ENCODE measurements around the gene RPS29.
A peak's percentile ranks its signal among the peaks of the same experiment; 100 is the strongest.
"Not testable (repeated sequence)": the region's sequence is repeated elsewhere in the genome, so short reads cannot be mapped to it uniquely, and the experiment has no call there.

The RPS29 gene

DNA sequence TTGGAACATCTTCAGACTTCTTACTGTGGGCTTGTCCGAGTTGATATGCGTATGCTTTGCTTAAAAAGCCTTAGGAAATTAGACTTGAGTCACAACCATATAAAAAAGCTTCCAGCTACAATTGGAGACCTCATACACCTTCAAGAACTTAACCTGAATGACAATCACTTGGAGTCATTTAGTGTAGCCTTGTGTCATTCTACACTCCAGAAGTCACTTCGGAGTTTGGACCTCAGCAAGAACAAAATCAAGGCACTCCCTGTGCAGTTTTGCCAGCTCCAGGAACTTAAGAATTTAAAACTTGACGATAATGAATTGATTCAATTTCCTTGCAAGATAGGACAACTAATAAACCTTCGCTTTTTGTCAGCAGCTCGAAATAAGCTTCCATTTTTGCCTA is 21.4 kb upstream of the RPS29 start:
- DNase-seq (ENCODE audit: low read depth, low spot score), result no peak
- no peak overlapping the region for H3K4me3 ChIP-seq (ENCODE audit: low read length)

DNA sequence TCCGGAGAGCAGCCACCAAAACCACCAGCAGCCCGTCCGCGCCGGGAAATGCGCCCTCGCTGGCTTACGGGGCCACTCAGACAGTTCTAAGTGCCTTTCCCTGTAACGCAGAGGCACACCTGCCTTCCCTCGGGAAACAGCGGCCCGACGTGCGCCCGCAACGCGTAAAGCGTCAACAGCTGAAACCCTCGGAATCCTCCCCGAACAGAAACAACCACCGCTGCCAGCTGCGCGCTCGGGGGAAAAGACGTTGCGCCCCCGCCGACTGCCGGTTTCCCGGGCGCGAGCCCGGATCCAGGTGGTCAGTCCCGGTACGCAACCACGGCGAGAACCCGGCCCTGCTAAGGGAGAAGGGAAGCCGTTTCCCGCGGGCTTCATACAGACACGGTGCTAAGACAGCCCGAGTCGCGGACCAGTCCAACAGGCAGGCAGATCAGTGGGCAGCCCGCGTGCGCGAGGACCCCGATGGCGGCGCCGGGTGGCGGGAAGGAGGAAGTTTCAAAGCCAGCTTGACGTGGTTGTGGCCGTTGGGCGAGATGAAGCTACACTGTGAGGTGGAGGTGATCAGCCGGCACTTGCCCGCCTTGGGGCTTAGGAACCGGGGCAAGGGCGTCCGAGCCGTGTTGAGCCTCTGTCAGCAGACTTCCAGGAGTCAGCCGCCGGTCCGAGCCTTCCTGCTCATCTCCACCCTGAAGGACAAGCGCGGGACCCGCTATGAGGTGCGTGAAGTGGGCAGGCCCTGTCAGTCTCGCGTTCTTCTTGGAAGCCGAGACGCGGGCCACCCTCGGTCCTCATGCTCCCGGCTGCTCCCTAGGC is 12.5 kb upstream of the RPS29 start, which contains the start of gene LRR1:
Gene LRR1 (plus strand): TSS at position 456 of the 816 bp plus-strand sequence. CDS start 81 bp downstream, at position 537.
- peak; percentile 83 for DNase-seq (ENCODE audit: low read depth, low spot score)
- peak within 1 kb of the TSS; percentile 98 for H3K4me3 ChIP-seq (ENCODE audit: low read length)

DNA sequence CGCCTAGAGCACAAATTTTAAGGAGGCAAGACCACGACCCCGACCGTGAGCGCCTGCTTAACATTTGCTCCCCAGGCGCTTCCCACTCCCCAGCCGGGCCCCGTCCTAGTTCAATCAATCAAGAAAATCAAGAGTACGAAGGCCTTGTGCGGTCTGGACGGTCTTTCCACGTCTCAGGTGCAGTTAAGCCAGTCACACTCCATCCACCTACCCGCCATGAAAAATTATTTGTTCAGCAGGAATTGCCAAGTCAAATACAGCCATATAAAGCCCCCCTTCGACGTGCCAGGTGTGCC is 12.0 kb upstream of the RPS29 start:
- H3K4me3 ChIP-seq (ENCODE audit: low read length), result peak overlapping the region; percentile 98

DNA sequence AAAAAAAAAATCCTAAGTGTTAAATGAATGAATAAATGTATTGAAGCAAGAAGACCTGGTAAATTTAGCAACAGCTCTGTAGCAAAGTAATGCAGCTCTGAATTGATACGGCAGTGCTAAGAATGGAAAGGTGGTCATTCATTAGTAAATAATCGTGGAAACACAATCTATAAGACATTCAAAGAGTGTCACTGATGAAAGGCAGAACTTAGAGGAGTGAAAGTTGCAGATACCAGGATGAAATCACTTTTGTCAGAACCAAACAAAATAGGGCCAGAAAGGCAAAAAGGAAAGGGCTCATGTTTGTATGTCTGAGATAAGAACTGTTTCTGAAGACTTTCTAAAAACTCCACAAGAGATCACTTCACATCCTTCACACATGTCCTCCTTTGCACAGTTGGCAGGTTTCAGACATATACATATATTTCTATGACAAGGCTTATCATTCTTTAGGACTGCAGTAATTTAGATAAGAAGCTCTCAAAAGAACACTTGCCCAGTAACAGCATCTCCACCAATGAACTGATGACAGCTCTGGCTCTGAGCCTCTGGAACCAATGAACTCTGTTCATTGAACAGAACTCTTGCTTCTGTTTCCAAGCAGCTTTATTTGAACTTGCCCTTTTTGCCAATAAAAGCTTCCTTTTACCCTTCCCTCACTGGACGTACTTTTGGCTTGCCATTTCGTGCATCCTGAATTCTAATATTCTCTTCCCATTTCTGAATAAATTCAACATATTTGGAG is 8.3 kb upstream of the RPS29 start:
- no peak overlapping the region for H3K4me3 ChIP-seq (ENCODE audit: low read length)
- DNase-seq (ENCODE audit: low read depth, low spot score), result peak; percentile 48

More for the DNA sequence above, 12.0 kb upstream of the RPS29 start:
- no peak for DNase-seq (ENCODE audit: low read depth, low spot score)

DNA sequence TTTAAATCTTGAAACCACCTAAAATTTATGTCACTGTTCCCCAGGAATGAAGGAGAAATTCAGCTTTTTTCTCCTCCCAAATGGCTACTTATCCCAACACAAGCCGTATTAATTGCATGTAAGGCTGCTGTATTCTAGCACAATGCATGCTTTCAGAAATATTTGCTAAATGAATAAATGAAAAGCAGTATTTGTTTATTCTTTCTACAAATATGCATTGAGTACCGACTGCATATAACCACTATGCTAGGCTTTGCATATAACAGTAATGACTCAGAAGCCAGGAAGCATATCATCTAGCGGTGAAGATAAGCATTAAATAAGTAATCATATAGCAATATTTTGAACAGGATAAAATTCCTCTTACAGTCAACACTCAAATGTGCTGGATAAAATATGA is 6.8 kb upstream of the RPS29 start:
- no peak overlapping the region for H3K4me3 ChIP-seq (ENCODE audit: low read length)
- no peak for DNase-seq (ENCODE audit: low read depth, low spot score)

DNA sequence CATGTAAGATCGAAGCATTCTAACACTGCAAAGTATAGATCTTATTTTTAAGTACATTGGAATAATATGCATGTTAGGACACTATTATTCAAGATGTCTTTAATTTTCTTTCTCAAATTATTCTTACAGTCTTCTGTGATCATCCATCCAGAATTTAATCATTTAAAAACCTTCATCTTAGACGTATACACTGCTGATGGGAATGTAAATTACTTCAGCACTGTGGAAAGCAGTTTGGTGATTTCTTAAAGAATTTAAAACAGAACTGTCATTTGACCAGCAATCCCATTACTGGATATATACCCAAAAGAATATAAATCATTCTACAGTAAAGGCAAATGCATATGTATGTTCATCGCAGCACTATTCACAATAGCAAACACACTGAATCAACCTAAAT is 3.2 kb upstream of the RPS29 start:
- no peak overlapping the region for H3K4me3 ChIP-seq (ENCODE audit: low read length)
- DNase-seq (ENCODE audit: low read depth, low spot score), result no peak

DNA sequence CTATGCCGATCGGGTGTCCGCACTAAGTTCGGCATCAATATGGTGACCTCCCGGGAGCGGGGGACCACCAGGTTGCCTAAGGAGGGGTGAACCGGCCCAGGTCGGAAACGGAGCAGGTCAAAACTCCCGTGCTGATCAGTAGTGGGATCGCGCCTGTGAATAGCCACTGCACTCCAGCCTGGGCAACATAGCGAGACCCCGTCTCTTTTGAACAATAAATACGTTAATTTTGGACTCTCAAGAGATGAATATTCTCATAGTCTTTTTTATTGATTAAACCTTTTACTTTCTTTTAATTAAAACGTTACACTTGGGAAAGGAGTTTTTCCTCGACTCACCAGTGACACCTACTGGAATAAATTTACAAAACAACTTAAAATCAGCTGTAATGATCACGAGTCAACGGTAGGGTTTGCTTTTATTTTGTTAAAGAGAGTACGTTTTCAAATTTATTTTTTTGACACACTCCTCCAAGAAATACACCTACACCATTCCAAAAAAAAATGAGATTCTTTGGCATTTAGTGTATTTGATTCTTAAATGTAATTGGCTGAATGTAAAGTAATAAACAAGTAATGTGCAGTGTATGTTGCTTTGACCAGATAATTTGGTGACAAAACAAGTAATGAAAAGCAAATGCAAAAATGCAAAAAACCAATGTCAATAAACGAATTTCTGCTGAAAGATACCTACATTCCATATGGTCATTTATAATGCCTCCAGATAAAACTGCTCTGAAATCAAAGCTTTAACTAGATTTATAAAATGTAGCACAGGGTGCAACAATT is 687 bp upstream of the RPS29 start:
- DNase-seq (ENCODE audit: low read depth, low spot score), result peak; percentile 84
- H3K4me3 ChIP-seq (ENCODE audit: low read length), result peak overlapping the region; percentile 98

DNA sequence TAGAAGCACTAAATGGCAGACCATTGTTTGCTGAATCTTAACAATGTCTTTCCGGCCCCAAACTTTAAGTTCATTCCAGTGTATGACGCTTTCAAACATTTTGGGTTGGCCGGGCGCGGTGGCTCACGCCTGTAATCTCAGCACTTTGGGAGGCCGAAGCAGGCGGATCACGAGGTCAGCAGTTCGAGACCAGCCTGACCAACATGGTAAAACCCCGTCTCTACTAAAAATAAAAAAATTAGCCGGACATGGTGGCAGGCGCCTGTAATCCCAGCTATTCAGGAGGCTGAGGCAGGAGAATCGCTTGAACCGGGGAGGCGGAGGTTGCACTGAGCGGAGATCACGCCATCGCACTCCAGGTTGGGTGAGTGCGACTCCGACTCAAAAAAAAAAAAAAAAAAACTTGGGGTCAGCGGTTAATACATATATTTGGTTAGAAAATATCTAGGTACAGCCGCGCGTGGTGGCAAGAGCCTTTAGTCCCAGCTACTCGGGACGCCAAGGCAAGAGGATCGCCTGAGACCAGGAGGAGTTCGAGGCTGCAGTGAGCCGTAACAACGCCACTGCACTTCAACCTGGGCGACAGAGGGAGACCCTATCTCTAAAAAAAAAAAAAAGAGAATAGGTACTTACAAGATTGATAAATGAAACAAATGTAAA is 1.1 kb downstream of the RPS29 start:
- peak overlapping the region; percentile 98 for H3K4me3 ChIP-seq (ENCODE audit: low read length)
- not testable (repeated sequence) for DNase-seq (ENCODE audit: low read depth, low spot score)

DNA sequence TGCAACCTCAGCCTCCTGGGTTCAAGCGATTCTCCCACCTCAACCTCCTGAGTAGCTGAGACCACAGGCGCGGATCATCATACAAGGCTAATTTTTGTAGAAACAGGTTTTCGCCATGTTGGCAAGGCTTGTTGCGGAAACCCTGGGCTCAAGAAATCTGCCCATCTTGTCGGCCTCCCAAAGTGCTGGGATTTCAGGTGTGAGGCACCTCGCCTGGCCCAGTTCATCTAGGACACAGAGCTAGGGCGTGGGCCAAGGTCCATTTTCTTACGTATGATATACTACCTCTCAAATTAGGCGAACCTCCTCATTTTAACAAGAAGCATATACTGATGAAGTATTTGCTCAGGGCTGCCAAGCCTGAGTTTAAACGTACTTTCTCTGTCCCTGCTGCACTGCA is 2.1 kb downstream of the RPS29 start:
- no peak for DNase-seq (ENCODE audit: low read depth, low spot score)
- H3K4me3 ChIP-seq (ENCODE audit: low read length), result peak overlapping the region; percentile 98

DNA sequence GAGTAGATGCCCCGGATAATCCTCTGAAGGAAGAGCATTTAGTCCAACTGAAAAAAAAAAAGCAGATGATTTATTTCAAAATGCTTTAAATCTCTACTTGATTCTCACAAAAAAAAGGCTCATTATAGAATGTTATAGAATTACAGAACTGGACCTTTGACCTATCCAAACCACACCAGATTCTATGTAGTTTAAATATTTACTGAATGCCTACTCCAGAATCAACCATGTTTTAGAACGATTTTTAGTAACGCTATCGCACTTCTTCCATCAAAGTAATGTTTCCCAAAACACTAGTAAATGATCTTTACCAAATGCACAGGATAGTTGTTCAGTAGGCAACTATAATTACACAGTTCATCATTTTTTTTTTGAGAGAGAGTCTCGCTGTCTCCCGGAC is 2.6 kb downstream of the RPS29 start:
- no peak for DNase-seq (ENCODE audit: low read depth, low spot score)
- H3K4me3 ChIP-seq (ENCODE audit: low read length), result no peak overlapping the region

DNA sequence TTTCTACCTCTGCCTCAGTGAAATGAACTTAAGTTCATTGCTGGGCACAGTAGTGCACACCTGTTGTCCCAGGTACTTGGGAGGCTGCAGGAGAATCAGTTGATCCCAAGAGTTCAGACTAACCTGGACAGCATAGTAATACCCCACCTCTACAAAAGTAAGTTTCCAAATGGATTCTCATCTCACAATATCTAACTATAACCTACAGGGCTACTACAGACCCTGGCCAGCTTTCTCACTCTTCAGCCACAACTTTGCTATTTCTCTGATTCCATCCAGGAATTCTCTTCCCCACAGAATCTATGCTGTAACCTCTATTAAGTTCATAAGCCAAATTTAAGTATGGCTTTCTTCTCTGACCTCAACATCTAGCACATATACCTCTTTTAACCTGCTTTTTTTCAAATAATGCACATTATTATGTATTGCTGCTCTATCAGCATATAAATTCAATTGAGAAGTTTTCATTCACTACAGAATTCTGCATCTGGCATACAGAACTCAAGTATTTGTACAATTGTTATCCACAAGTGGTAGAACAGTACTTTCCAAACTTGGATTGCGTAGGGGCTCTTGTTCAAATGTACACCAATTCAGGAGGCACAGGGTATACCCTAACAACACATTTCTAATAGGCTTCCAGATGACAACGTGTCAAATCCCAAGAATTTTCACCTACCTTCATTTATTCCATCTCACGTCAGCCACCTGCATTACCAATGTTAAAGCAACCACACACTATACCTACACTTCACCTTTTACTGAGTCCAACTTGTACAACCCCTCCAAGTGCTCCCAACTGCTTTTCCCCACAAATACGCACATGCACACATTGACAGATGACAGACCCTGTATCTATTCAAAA is 3.8 kb downstream of the RPS29 start:
- no peak for DNase-seq (ENCODE audit: low read depth, low spot score)
- no peak overlapping the region for H3K4me3 ChIP-seq (ENCODE audit: low read length)

DNA sequence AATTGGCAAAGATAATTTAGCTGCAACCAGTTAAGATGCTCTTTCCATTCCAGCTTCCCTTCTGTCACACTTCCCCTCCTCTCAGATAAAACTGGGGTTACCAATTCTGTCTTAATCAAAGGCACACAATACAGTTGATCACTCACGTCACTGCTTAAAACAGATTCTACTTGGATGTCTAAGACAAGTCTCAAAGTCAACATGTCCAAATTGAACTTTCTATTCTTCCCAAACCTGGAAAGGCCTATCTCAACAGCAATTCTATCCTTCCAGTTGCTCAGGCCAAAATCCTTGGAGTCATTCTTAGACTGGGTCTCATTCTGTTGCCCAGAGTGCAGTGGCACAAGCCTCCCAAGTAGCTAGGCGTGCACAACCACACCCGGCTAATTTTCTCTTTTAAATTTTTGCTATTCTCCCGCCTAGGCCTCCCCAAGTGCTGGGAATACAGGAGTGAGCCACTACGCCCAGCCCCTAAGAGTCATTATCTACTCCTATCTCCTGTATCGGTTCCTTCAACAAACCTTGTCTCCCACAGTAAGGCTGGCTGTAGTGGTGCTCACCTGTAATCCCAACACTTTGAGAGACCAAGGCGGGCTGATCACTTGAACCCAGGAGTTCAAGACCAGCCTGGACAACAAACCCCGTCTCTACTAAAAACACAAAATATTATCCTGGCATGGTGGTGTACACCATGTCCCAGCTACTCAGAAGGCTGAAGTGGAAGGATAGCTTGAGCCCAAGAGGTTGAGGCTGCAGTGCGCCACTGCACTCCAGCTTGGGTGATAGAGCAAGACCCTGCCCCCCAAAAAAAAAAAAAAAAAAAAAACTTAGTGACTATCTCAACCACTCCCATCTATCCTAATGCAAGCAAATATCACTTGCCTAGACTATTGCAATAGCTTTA is 4.7 kb downstream of the RPS29 start:
- DNase-seq (ENCODE audit: low read depth, low spot score), result no peak
- H3K4me3 ChIP-seq (ENCODE audit: low read length), result no peak overlapping the region

DNA sequence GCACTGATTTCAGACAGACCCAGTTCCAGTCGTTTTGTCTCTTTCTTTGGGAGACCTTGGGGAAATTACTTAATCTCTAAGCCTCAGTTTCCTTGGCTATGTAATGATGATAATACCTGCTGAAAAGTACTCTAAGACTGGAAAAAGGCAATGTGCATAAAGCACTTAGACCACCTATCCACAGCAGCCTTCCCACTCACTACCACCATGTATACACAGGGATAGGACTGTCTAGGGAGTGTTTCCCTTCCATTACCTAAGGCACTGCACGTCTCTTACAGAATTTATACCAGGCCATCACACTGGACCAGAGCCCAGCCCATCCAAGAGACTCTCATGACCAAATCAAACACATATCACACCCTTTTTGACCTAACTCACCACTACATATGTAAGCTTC is 6.3 kb downstream of the RPS29 start:
- no peak for DNase-seq (ENCODE audit: low read depth, low spot score)
- no peak overlapping the region for H3K4me3 ChIP-seq (ENCODE audit: low read length)

DNA sequence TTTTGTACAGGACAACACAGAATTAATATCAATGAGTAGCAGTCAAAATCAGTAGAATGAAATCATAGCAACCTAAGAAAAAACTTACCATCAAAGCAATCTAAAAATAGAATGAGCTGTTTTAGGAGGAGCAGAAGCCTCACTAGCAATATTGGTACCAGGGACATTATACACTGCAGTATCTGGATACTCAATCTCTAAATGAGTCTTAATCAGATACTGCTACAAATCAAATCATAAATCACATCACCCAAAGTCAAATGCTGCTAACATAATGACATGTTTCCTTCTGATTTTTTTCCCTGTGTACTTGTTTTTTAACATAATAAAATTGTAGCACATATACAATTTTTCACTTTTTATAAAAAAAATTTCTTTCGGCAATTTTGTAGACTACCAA is 8.0 kb downstream of the RPS29 start:
- DNase-seq (ENCODE audit: low read depth, low spot score), result no peak
- no peak overlapping the region for H3K4me3 ChIP-seq (ENCODE audit: low read length)

DNA sequence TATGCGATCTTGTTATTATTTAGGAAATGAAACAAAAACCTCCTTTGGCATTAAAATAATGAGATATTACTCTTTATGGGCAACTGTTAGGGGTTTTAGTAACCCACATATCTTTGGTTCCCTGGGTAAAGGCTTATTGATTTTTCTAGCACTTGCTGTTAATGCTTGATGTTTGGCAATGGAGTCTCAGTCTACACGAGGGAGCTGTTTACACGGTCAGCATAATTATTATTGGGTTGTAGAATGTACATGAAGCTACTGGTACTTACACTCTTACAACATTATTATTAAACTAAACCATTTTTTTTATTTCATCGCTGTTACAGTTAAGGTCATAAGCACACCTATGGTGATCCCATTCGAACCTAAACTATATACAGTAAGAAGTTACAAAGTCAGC is 12.1 kb downstream of the RPS29 start:
- no peak for DNase-seq (ENCODE audit: low read depth, low spot score)
- no peak overlapping the region for H3K4me3 ChIP-seq (ENCODE audit: low read length)

DNA sequence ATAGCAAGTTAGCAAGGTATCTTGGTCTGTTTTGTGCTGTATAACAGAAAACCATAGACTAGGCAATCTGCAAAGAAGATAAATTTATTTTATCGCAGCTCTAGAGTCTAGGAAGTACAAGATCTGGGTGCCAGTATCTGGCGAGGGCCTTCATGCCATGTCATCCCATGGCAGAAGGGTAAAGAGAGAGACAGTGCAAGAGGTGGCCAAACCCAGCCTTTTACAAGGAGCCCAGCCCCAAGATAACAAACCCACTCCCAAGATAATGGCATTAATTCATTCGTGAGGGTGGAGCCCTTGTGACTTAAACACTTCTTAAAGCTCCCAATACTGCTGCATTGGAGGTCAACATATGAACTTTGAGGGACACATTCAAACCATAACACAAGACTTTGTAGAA is 16.9 kb downstream of the RPS29 start:
- DNase-seq (ENCODE audit: low read depth, low spot score), result no peak
- no peak overlapping the region for H3K4me3 ChIP-seq (ENCODE audit: low read length)

DNA sequence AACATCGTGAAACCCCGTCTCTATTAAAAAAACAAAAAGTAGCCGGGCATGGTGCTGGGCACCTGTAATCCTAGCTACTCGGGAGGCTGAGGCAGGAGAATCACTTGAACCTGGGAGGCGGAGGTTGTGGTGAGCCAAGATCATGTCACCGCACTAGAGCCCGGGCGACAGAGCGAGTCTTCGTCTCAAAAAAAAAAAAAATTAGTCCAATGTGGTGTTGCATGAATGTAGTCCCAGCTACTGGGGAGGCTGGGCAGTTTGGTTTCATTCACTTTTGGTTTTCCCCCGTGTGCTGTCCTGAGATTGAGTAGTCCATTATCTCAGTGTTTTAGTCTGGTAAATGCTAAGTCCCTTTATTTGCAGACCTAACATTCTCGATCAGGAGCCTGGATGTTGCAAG is 19.5 kb downstream of the RPS29 start:
- no peak overlapping the region for H3K4me3 ChIP-seq (ENCODE audit: low read length)
- no peak for DNase-seq (ENCODE audit: low read depth, low spot score)

Data from Jurkat, Clone E6-1 (cell line).